ENCODE measurements around the gene SAP30L. TPM values are rescaled to one million over a fixed set of nuclear protein-coding genes. Genes with fewer than 3 reads are reported as not detected.

The SAP30L gene
- total and polyA plus RNA-seq, 2 of the 13 experiments (the other 11 are each of a cell fraction or from before 2014, with no cell fraction given) = 27.9 to 37.2 TPM

DNA sequence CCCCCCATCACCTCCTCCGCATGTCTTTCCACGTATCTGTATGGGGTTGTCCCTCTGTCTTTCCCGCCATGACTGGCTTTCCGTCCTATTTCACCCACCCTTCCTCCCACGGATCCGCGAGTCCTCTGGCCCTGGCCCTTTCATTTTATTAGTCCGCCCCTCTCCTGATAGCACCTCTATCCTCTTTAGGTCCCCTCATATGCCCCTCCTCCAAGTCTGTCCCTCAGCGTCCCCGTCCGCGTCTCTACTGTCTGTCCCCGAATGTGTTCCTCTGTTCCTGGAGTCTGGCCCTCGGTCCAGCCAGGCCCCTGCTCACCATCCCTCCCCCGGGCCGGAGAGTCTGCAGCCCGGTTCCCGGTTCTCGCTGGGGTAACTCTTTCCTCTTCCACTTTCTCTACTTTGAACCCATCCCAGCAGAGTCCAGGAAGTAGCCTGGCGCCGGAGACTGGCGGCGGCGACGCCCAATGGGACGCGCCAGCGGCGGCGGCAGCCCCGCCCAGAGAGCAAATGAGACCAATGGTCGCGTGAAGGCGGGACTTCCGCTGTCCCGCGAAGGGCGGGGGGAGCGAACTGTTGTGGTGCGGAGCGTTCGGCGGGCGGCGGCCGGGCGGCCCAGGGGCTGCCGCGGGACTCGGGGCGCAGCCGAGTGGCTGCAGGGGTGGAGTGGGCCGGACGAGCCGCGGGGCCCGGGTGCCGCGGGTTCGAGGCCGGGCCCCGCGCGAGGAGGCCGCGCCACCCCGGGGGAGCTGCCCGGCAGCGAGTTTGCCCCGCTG is at the start of gene SAP30L (continued):
- TF ChIP-seq POLR2G (IDR thresholded peaks at IDR 0.05; ENCODE audit: low read depth, low read length) (peak; percentile 87), FOXK1 (CRISPR knock-in tag; IDR thresholded peaks at IDR 0.05; ENCODE audit: borderline replicate concordance, low read depth) (peak; percentile 83; the same call in 1 of the 2 replicates), ZNF850 (CRISPR knock-in tag; conservative IDR thresholded peaks at IDR 0.05) (no peak), POLR2AphosphoS2 (IDR thresholded peaks at IDR 0.05; ENCODE audit: low read depth, low read length) (no peak), RBM39 (IDR thresholded peaks at IDR 0.05; ENCODE audit: low read depth, low read length, poor library complexity, severe bottlenecking) (peak; percentile 65), PRMT3 (CRISPR knock-in tag; IDR thresholded peaks at IDR 0.05; ENCODE audit: borderline replicate concordance, low read depth) (no peak), ZNF557 (CRISPR knock-in tag; IDR thresholded peaks at IDR 0.05) (0 out of 2 replicates have a peak, but pooled peaks have one; percentile 22), ZNF337 (CRISPR knock-in tag; IDR thresholded peaks at IDR 0.05; ENCODE audit: borderline replicate concordance, low read depth) (no peak), ZNF451 (CRISPR knock-in tag; IDR thresholded peaks at IDR 0.05) (no peak), JDP2 (CRISPR knock-in tag; IDR thresholded peaks at IDR 0.05; ENCODE audit: borderline replicate concordance) (no peak), KLF6 (CRISPR knock-in tag; IDR thresholded peaks at IDR 0.05) (peak; percentile 80; the same call in 1 of the 2 replicates)
- TF ChIP-seq, protein P1, sequence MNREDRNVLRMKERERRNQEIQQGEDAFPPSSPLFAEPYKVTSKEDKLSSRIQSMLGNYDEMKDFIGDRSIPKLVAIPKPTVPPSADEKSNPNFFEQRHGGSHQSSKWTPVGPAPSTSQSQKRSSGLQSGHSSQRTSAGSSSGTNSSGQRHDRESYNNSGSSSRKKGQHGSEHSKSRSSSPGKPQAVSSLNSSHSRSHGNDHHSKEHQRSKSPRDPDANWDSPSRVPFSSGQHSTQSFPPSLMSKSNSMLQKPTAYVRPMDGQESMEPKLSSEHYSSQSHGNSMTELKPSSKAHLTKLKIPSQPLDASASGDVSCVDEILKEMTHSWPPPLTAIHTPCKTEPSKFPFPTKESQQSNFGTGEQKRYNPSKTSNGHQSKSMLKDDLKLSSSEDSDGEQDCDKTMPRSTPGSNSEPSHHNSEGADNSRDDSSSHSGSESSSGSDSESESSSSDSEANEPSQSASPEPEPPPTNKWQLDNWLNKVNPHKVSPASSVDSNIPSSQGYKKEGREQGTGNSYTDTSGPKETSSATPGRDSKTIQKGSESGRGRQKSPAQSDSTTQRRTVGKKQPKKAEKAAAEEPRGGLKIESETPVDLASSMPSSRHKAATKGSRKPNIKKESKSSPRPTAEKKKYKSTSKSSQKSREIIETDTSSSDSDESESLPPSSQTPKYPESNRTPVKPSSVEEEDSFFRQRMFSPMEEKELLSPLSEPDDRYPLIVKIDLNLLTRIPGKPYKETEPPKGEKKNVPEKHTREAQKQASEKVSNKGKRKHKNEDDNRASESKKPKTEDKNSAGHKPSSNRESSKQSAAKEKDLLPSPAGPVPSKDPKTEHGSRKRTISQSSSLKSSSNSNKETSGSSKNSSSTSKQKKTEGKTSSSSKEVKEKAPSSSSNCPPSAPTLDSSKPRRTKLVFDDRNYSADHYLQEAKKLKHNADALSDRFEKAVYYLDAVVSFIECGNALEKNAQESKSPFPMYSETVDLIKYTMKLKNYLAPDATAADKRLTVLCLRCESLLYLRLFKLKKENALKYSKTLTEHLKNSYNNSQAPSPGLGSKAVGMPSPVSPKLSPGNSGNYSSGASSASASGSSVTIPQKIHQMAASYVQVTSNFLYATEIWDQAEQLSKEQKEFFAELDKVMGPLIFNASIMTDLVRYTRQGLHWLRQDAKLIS (CRISPR knock-in tag; IDR thresholded peaks at IDR 0.05) = no peak
- TF ChIP-seq, protein P2, sequence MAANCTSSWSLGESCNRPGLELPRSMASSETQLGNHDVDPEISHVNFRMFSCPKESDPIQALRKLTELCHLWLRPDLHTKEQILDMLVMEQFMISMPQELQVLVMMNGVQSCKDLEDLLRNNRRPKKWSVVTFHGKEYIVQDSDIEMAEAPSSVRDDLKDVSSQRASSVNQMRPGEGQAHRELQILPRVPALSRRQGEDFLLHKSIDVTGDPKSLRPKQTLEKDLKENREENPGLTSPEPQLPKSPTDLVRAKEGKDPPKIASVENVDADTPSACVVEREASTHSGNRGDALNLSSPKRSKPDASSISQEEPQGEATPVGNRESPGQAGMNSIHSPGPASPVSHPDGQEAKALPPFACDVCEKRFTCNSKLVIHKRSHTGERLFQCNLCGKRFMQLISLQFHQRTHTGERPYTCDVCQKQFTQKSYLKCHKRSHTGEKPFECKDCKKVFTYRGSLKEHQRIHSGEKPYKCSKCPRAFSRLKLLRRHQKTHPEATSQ (CRISPR knock-in tag; IDR thresholded peaks at IDR 0.05; ENCODE audit: borderline replicate concordance) = no peak
- TF ChIP-seq, protein P3, sequence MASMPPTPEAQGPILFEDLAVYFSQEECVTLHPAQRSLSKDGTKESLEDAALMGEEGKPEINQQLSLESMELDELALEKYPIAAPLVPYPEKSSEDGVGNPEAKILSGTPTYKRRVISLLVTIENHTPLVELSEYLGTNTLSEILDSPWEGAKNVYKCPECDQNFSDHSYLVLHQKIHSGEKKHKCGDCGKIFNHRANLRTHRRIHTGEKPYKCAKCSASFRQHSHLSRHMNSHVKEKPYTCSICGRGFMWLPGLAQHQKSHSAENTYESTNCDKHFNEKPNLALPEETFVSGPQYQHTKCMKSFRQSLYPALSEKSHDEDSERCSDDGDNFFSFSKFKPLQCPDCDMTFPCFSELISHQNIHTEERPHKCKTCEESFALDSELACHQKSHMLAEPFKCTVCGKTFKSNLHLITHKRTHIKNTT (CRISPR knock-in tag; IDR thresholded peaks at IDR 0.05) = no peak
- TF ChIP-seq, protein P4, sequence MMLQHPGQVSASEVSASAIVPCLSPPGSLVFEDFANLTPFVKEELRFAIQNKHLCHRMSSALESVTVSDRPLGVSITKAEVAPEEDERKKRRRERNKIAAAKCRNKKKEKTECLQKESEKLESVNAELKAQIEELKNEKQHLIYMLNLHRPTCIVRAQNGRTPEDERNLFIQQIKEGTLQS (CRISPR knock-in tag; IDR thresholded peaks at IDR 0.05) = no peak
- TF ChIP-seq, protein P5, sequence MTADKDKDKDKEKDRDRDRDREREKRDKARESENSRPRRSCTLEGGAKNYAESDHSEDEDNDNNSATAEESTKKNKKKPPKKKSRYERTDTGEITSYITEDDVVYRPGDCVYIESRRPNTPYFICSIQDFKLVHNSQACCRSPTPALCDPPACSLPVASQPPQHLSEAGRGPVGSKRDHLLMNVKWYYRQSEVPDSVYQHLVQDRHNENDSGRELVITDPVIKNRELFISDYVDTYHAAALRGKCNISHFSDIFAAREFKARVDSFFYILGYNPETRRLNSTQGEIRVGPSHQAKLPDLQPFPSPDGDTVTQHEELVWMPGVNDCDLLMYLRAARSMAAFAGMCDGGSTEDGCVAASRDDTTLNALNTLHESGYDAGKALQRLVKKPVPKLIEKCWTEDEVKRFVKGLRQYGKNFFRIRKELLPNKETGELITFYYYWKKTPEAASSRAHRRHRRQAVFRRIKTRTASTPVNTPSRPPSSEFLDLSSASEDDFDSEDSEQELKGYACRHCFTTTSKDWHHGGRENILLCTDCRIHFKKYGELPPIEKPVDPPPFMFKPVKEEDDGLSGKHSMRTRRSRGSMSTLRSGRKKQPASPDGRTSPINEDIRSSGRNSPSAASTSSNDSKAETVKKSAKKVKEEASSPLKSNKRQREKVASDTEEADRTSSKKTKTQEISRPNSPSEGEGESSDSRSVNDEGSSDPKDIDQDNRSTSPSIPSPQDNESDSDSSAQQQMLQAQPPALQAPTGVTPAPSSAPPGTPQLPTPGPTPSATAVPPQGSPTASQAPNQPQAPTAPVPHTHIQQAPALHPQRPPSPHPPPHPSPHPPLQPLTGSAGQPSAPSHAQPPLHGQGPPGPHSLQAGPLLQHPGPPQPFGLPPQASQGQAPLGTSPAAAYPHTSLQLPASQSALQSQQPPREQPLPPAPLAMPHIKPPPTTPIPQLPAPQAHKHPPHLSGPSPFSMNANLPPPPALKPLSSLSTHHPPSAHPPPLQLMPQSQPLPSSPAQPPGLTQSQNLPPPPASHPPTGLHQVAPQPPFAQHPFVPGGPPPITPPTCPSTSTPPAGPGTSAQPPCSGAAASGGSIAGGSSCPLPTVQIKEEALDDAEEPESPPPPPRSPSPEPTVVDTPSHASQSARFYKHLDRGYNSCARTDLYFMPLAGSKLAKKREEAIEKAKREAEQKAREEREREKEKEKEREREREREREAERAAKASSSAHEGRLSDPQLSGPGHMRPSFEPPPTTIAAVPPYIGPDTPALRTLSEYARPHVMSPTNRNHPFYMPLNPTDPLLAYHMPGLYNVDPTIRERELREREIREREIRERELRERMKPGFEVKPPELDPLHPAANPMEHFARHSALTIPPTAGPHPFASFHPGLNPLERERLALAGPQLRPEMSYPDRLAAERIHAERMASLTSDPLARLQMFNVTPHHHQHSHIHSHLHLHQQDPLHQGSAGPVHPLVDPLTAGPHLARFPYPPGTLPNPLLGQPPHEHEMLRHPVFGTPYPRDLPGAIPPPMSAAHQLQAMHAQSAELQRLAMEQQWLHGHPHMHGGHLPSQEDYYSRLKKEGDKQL (CRISPR knock-in tag; IDR thresholded peaks at IDR 0.05; ENCODE audit: low read depth) = no peak
